ENCODE measurements around the gene TADA2A.

DNA sequence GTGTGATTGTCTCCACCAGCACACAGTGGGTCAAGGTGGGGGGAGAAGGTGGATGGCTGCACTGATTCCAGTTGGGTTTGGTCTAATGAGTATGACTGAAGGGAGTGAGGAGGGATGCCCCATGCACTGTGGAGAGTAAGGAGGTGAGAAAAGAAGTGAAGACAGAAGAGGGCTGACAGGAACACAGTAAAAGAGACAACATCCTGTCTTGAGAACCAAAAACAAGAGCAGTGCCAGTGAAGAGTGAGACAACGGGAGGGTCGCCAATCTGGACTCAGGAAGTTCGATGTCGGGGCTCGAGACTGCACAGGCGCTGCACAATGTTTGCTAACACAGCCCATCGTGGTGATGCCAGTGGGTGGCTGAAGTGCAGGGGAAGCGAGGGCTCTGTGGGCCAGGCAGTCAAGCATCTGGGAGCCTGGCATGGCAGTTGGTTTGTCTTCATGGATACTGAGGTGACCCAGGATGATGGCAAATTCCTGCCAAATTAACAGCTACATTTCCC is 117.1 kb downstream of the TADA2A start:
- TF ChIP-seq, protein P1, sequence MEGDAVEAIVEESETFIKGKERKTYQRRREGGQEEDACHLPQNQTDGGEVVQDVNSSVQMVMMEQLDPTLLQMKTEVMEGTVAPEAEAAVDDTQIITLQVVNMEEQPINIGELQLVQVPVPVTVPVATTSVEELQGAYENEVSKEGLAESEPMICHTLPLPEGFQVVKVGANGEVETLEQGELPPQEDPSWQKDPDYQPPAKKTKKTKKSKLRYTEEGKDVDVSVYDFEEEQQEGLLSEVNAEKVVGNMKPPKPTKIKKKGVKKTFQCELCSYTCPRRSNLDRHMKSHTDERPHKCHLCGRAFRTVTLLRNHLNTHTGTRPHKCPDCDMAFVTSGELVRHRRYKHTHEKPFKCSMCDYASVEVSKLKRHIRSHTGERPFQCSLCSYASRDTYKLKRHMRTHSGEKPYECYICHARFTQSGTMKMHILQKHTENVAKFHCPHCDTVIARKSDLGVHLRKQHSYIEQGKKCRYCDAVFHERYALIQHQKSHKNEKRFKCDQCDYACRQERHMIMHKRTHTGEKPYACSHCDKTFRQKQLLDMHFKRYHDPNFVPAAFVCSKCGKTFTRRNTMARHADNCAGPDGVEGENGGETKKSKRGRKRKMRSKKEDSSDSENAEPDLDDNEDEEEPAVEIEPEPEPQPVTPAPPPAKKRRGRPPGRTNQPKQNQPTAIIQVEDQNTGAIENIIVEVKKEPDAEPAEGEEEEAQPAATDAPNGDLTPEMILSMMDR (conservative IDR thresholded peaks at IDR 0.05) = no peak
- TF ChIP-seq EZH2 (IDR thresholded peaks at IDR 0.05; ENCODE audit: low read depth) = no peak

Data from PC-9 (cell line).